Glomerular visceral epithelial cell (primary cell): ENCODE measurements around the gene FOXP2.
"Not testable (repeated sequence)": the region's sequence is repeated elsewhere in the genome, so short reads cannot be mapped to it uniquely, and the experiment has no call there.

Experiments
- DNase-seq: peaks from one replicate; pipeline ENCODE4 v3.0.0-alpha.2; 2016; ENCODE audit errors: extremely low spot score

The FOXP2 gene

GRCh38 chr7:114422507-114423501 lies 8.2 kb downstream of the FOXP2 start:
- DNase-seq, result no peak

- DNase-seq, result no peak
Observed at GRCh38 chr7:114426382-114426781, 11.8 kb downstream of the FOXP2 start.

GRCh38 chr7:114426824-114427223 lies 12.2 kb downstream of the FOXP2 start:
- DNase-seq, result no peak

GRCh38 chr7:114428211-114428610 lies 13.6 kb downstream of the FOXP2 start:
- DNase-seq, result no peak

GRCh38 chr7:114431189-114431588 lies 16.6 kb downstream of the FOXP2 start:
- no peak for DNase-seq

- no peak for DNase-seq
Observed at GRCh38 chr7:114432061-114432460, 17.4 kb downstream of the FOXP2 start.

GRCh38 chr7:114432703-114433102 lies 18.1 kb downstream of the FOXP2 start:
- DNase-seq, result no peak

- DNase-seq, result no peak
Observed at GRCh38 chr7:114439581-114439980, 25.0 kb downstream of the FOXP2 start.

- not testable (repeated sequence) for DNase-seq
Observed at GRCh38 chr7:114440927-114441326, 26.3 kb downstream of the FOXP2 start.

GRCh38 chr7:114444196-114444595 lies 29.6 kb downstream of the FOXP2 start:
- no peak for DNase-seq

- no peak for DNase-seq
Observed at GRCh38 chr7:114450431-114450830, 35.8 kb downstream of the FOXP2 start.

GRCh38 chr7:114459574-114459973 lies 45.0 kb downstream of the FOXP2 start:
- no peak for DNase-seq

GRCh38 chr7:114460021-114460420 lies 45.4 kb downstream of the FOXP2 start:
- DNase-seq, result no peak

- no peak for DNase-seq
Observed at GRCh38 chr7:114466917-114467316, 52.3 kb downstream of the FOXP2 start.

GRCh38 chr7:114468844-114469243 lies 54.2 kb downstream of the FOXP2 start:
- no peak for DNase-seq

GRCh38 chr7:114472896-114473512 lies 58.4 kb downstream of the FOXP2 start:
- DNase-seq, result no peak

GRCh38 chr7:114478384-114478783 lies 63.8 kb downstream of the FOXP2 start:
- DNase-seq, result no peak

- no peak for DNase-seq
Observed at GRCh38 chr7:114481999-114482398, 67.4 kb downstream of the FOXP2 start.

GRCh38 chr7:114484226-114484625 lies 69.6 kb downstream of the FOXP2 start:
- DNase-seq, result no peak

GRCh38 chr7:114487174-114487573 lies 72.6 kb downstream of the FOXP2 start:
- DNase-seq, result no peak

GRCh38 chr7:114488696-114489095 lies 74.1 kb downstream of the FOXP2 start:
- no peak for DNase-seq

- not testable (repeated sequence) for DNase-seq
Observed at GRCh38 chr7:114497491-114497890, 82.9 kb downstream of the FOXP2 start.
